OCI-LY7 (cell line): ENCODE measurements around the gene RAB8A. TPM values are rescaled to one million over a fixed set of nuclear protein-coding genes. Genes with fewer than 3 reads are reported as not detected.
"Not testable (repeated sequence)": the region's sequence is repeated elsewhere in the genome, so short reads cannot be mapped to it uniquely, and the experiment has no call there.

Experiments
- BruUV-seq: library from RNA; stranded (reverse); fragments of 400-500 nt; replicated peaks from 2 replicates; lab custom pipeline; 2021; lab: Mats Ljungman, UMichigan
- CTCF ChIA-PET: fragments of 300-600 bp; sonication (Branson Sonifier 250); formaldehyde crosslinking; loops from one replicate; lab custom pipeline; 2022; ENCODE audit warnings: antibody characterized with exemption; ENCODE audit not compliant: unreplicated experiment; lab: Charles Lee
- POLR2A ChIA-PET: fragments of 300-600 bp; sonication (Branson Sonifier 250); formaldehyde crosslinking; loops from one replicate; lab custom pipeline; 2022; ENCODE audit warnings: antibody characterized with exemption; lab: Charles Lee
- DNase-seq: peaks from one replicate; pipeline ENCODE4 v3.0.0-alpha.2; 2015; ENCODE audit warnings: low spot score
- H2AFZ ChIP-seq: fragments of 200-600 bp; sonication (generic), shearing (Covaris generic); 2 replicates; pipeline ENCODE4 v1.6.1; 2014; ENCODE audit warnings: mild to moderate bottlenecking, antibody characterized with exemption, low read length, moderate library complexity
- H3K27ac ChIP-seq: fragments of 200-600 bp; sonication (generic); 2 replicates; pipeline ENCODE4 v1.5.1; 2014; ENCODE audit warnings: mixed run types, low read depth, mild to moderate bottlenecking, moderate library complexity, low read length, inconsistent platforms; ENCODE audit not compliant: poor library complexity, severe bottlenecking
- H3K36me3 ChIP-seq: fragments of 200-600 bp; sonication (generic); 2 replicates; pipeline ENCODE4 v1.6.1; 2014; ENCODE audit warnings: mild to moderate bottlenecking, antibody characterized with exemption, low read length, moderate library complexity, mixed read lengths; ENCODE audit not compliant: insufficient read depth
- H3K4me1 ChIP-seq: fragments of 200-600 bp; sonication (generic); 2 replicates; pipeline ENCODE4 v1.5.1; 2014; ENCODE audit warnings: mild to moderate bottlenecking, low read length; ENCODE audit not compliant: insufficient read depth, poor library complexity, severe bottlenecking
- H3K4me2 ChIP-seq: fragments of 200-600 bp; sonication (generic); 2 replicates; pipeline ENCODE4 v1.6.1; 2014; ENCODE audit warnings: mild to moderate bottlenecking, low read length
- H3K4me3 ChIP-seq: fragments of 200-600 bp; sonication (generic); 2 replicates; pipeline ENCODE4 v1.5.1; 2014; ENCODE audit warnings: mild to moderate bottlenecking, low read depth, low read length; ENCODE audit not compliant: poor library complexity, severe bottlenecking
- H3K79me2 ChIP-seq: fragments of 200-600 bp; sonication (generic); 2 replicates; pipeline ENCODE4 v1.6.1; 2016; ENCODE audit warnings: low read depth, mild to moderate bottlenecking, low read length, moderate library complexity, mixed read lengths; ENCODE audit not compliant: insufficient read depth
- H3K9me2 ChIP-seq: fragments of 200-600 bp; sonication (generic); 2 replicates; pipeline ENCODE4 v1.6.1; 2016; ENCODE audit warnings: mild to moderate bottlenecking, low read length, mixed read lengths; ENCODE audit not compliant: insufficient read depth
- H3K9me3 ChIP-seq: fragments of 200-600 bp; sonication (generic); 2 replicates; pipeline ENCODE4 v1.6.1; 2014; ENCODE audit warnings: mild to moderate bottlenecking, mixed run types, low read length, mixed read lengths
- H4K20me1 ChIP-seq: fragments of 200-600 bp; sonication (generic); 2 replicates; pipeline ENCODE4 v1.6.1; 2014; ENCODE audit warnings: mild to moderate bottlenecking, antibody characterized with exemption, low read length, moderate library complexity, mixed read lengths; ENCODE audit not compliant: insufficient read depth
- EZH2phosphoT487 ChIP-seq: fragments of 200-600 bp; sonication (generic); IDR thresholded peaks from 2 replicates; pipeline ENCODE4 v1.6.1; 2018; ENCODE audit warnings: low read depth, borderline replicate concordance, mild to moderate bottlenecking, mixed run types, antibody characterized with exemption, low read length, moderate library complexity, mixed read lengths
- intact Hi-C: fragments of 100-400 bp; cut with micrococcal nuclease; formaldehyde crosslinking; loops from one replicate; pipeline ENCODE4 v1.10.0; 2022; ENCODE audit not compliant: unreplicated experiment
- total RNA-seq, 2 experiments: library from RNA; depleted of rRNA in 1 of 2; stranded (reverse); fragments of >200 nt in 1 of 2; shearing (Covaris generic) in 1 of 2; gene quantifications; 2 replicates each; pipeline ENCODE4 v1.2.3, GENCODE V29; 2014 to 2022
- TF ChIP-seq, protein P1 (sequence below): fragments of 200-600 bp; sonication (generic); conservative IDR thresholded peaks from 2 replicates; pipeline ENCODE4 v1.5.1; 2014; ENCODE audit warnings: mild to moderate bottlenecking, antibody characterized with exemption, low read length, moderate library complexity, mixed read lengths

Gene RAB8A
- total RNA-seq, 2 experiments from 2014 or later = 64.9 to 124 TPM

DNA sequence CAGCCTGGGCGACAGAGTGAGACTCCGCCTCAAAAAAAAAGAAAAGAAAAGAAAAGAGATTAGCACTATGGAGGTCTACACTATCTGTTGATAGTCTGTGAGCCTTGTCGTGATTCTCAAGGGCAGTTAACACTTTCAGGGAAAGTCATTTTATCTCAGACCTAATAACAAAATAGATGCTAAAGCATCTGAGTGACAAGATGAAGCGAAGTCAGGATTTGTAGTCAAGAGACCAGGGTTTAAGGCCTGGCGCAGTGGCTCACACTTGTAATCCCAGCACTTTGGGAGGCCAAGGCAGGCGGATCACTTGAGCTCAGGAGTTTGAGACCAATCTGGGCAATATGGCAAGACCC, 13.3 kb upstream of the RAB8A start:
- intact Hi-C loops = no loop called here
- Histone ChIP-seq H2AFZ (no peak overlapping the region), H3K36me3 (peaks cover 91% of the 10 kb centered on the region), H3K9me2 (no peaks in the 10 kb centered on the region), H3K27ac (no peak overlapping the region), H3K9me3 (no peaks in the 10 kb centered on the region), H3K4me3 (no peak overlapping the region), H4K20me1 (no peaks in the 10 kb centered on the region), H3K79me2 (no peaks in the 10 kb centered on the region), H3K4me2 (no peak overlapping the region), H3K4me1 (no peaks in the 10 kb centered on the region)
- POLR2A ChIA-PET = no interaction called here
- CTCF ChIA-PET = no interaction called here
- no TSS peak for BruUV-seq
- DNase-seq = no peak
- no peak for TF ChIP-seq EZH2phosphoT487
- TF ChIP-seq, protein P1, sequence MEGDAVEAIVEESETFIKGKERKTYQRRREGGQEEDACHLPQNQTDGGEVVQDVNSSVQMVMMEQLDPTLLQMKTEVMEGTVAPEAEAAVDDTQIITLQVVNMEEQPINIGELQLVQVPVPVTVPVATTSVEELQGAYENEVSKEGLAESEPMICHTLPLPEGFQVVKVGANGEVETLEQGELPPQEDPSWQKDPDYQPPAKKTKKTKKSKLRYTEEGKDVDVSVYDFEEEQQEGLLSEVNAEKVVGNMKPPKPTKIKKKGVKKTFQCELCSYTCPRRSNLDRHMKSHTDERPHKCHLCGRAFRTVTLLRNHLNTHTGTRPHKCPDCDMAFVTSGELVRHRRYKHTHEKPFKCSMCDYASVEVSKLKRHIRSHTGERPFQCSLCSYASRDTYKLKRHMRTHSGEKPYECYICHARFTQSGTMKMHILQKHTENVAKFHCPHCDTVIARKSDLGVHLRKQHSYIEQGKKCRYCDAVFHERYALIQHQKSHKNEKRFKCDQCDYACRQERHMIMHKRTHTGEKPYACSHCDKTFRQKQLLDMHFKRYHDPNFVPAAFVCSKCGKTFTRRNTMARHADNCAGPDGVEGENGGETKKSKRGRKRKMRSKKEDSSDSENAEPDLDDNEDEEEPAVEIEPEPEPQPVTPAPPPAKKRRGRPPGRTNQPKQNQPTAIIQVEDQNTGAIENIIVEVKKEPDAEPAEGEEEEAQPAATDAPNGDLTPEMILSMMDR = no peak

DNA sequence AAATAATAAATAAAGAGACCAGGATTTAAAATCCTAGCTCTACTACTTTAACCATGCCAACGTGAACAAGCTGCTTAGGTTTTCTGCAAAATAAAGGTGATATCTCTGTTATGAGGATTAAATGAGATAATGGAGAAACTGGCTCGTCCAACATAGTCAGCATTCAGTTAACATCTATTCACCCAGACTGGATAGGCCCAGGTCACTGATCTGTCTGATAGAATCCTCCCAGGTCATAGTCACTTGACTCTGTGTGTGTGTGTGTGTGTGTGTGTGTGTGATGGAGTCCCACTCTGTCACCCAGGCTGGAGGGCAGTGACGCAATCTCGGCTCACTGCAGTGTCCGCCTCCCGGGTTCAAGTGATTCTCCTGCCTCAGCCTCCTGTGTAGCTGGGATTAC, 12.9 kb upstream of the RAB8A start:
- no peak for TF ChIP-seq EZH2phosphoT487
- TF ChIP-seq, protein P1 = no peak

DNA sequence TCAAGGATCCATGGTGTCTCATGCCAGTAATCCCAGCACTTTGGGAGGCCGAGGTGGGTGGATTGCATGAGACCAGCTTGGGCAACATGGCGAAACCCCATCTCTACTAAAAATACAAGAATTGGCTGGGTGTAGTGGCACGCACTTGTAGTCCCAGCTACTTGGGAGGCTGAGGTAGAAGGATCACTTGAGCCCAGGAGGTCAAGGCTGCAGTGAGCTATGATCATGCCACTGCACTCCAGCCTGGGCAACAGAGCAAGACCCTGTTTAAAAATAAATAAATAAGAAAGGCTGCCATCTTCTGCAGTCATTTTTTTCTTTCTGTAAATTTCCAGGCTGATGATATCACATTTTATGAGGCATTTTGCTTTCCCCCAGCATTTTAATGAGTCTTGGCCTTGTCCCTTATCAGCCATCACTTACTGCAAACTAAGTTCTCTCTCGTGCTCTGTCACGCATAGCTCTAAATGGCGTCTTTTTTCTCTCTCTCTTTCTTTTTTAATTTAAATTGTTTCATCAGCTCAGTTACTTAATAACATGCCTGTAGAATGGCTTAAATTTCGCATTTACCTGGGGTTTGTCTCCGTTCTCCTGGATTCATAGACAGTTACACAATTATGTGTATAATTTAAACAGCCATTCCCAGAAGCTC, 12.2 kb upstream of the RAB8A start:
- DNase-seq, BruUV-seq, intact Hi-C loops, H3K9me3 ChIP-seq, H3K4me3 ChIP-seq, H3K79me2 ChIP-seq, H3K27ac ChIP-seq, H4K20me1 ChIP-seq, H2AFZ ChIP-seq, H3K9me2 ChIP-seq, H3K4me1 ChIP-seq, H3K4me2 ChIP-seq: not testable (repeated sequence)
- H3K36me3 ChIP-seq = peaks cover 87% of the 10 kb centered on the region
- ChIA-PET CTCF (interaction anchor here (1.0 kb wide), 1 partner anchor 16 kb away, joined by 4 read pairs; no protein-coding TSS in a partner anchor), POLR2A (interaction anchor here (1.2 kb wide), 1 partner anchor 22 kb away, joined by 5 read pairs; no protein-coding TSS in a partner anchor)

More for the DNA sequence above, 12.9 kb upstream of the RAB8A start:
- BruUV-seq = no TSS peak
- no peaks in the 10 kb centered on the region for H3K9me3 ChIP-seq
- ChIA-PET POLR2A (interaction anchor here (1.2 kb wide), 1 partner anchor 22 kb away, joined by 5 read pairs; no protein-coding TSS in a partner anchor), CTCF (interaction anchor here (1.0 kb wide), 1 partner anchor 15 kb away, joined by 4 read pairs; no protein-coding TSS in a partner anchor)
- H2AFZ ChIP-seq = no peak overlapping the region
- H3K4me2 ChIP-seq = no peak overlapping the region
- no peak overlapping the region for H3K27ac ChIP-seq
- no peaks in the 10 kb centered on the region for H4K20me1 ChIP-seq
- no peak for DNase-seq
- H3K9me2 ChIP-seq = no peaks in the 10 kb centered on the region
- H3K4me3 ChIP-seq = no peak overlapping the region
- H3K4me1 ChIP-seq = no peaks in the 10 kb centered on the region
- H3K79me2 ChIP-seq = no peaks in the 10 kb centered on the region
- peaks cover 91% of the 10 kb centered on the region for H3K36me3 ChIP-seq
- intact Hi-C loops = no loop called here
